Adipose tissue (tissue), 3 donors: Measurements from ENCODE around the gene TJP2. TPM values are rescaled to one million over a fixed set of nuclear protein-coding genes. Genes with fewer than 3 reads are reported as not detected.
"Not testable (repeated sequence)": the region's sequence is repeated elsewhere in the genome, so short reads cannot be mapped to it uniquely, and the experiment has no call there.

Experiments used
- H3K27ac ChIP-seq: one replicate; pipeline ENCODE4 v1.5.1; 2013; ENCODE audit warnings: low read depth, low read length
- WGBS, 3 donors: extraction: QIAGEN DNeasy Blood & Tissue Kit; methylation state at CpG; one replicate each; pipeline ENCODE4 v1.1.7; 2013; 5-methylcytosine and 5-hydroxymethylcytosine counted together
- polyA plus RNA-seq, 3 donors: library from polyadenylated mRNA; stranded (reverse); fragments of 200-250 nt; gene quantifications; one replicate each; pipeline ENCODE4 v1.2.3, GENCODE V29; 2013
- donor health status: healthy with polysubstance abuse.
- donor health status: Bipolar disorder and iron deficiency.
- donor health status: healthy.

TJP2 gene
- polyA plus RNA-seq, 3 donors, result 23.3 to 113 (median 35.4) TPM

DNA sequence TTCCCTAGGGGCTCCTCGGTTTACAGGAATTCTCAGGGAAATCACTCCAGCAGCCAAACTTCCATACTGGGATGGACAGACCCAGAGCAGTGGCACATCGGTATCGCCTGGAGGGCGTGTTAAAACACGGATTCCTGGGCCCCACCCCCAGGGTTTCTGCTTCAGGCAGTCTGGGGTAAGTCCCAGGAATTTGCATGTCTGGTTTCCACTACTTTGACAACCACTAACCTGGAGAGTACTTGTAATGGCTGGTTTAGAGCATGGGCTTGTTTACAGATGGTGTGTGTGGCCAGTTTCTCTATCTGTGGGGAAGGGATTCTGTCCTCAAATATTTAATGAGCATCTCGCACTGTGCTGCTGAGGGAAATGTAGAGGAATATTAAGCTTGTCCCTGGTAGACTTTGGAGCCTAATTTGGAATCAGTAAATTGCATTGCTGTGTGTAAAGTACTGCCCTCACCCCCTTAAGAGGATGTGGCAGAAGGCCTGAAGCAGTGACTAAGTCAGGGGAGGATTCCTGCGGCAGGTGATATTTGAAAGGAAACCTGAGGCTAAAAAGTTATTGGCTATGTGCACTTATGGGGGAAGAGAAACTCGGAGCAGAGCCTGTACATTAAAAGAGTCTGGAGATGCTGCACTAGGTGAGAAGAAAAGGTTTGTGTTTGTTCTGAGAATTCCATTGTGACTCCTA, 18.6 kb upstream of the TJP2 start:
- 85 to 92% (median 91%) methylated on average over 8 of the region's 8 CpGs for WGBS, 3 donors

GRCh38 chr9:69157751-69158466, 16.2 kb upstream of the TJP2 start:
- no peak overlapping the region for H3K27ac ChIP-seq
- WGBS, 3 donors, result 90 to 94% (median 91%) methylated on average over 8 of the region's 8 CpGs

More for the DNA sequence above, 18.6 kb upstream of the TJP2 start:
- no peak overlapping the region for H3K27ac ChIP-seq

- H3K27ac ChIP-seq, result no peak overlapping the region
- 74 to 83% (median 74%) methylated on average over 3 of the region's 3 CpGs for WGBS, 3 donors
Observed at GRCh38 chr9:69158471-69158870, 15.6 kb upstream of the TJP2 start.

DNA sequence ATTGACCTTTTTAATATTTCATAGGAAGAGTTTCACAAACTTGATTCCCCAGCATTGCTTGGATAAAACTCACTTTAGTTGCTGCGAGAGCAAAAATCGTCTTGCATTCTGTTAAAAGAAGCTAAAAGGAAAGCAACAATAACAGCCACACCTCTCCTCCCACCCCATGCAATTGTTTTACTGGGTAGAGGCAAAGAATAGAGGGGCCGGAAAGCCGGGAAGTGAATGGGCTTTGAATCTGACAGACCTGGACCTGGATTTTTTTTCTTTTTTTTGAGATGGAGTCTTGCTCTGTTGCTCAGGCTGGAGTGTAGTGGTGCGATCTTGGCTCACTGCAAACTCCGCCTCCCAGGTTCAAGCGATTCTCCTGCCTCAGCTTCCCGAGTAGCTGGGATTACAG, 9.5 kb upstream of the TJP2 start:
- 83 to 93% (median 89%) methylated on average over 8 of the region's 8 CpGs for WGBS, 3 donors
- H3K27ac ChIP-seq, result not testable (repeated sequence)

GRCh38 chr9:69165581-69165980, 8.5 kb upstream of the TJP2 start:
- WGBS, 3 donors, result 93 to 96% (median 93%) methylated on average over 6 of the region's 6 CpGs
- no peak overlapping the region for H3K27ac ChIP-seq

DNA sequence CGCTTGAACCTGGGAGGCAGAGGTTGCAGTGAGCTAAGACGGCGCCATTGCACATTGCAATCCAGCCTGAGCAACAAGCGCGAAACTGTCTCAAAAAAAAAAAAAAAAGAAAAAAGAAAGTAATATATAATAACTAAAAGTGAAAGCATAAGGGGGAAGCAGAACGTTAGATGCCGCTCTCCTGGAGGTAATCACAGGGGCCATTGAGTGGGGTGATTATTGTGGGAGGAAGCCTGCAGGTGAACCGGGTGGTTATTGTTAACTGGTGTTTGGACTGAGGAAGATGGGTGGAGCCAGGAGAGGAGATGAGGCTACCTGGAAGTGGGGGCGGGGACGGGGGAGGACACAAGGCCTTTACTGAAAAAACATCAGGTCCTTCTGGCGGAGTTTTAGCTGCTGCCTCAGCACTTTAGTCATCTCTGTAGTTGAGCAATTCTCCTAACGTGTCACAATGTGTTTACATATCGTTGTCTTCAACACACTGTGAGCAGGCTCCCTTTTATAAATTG, 5.3 kb upstream of the TJP2 start:
- H3K27ac ChIP-seq, result no peak overlapping the region
- WGBS, 3 donors, result 40 to 75% (median 62%) methylated on average over 13 of the region's 13 CpGs

DNA sequence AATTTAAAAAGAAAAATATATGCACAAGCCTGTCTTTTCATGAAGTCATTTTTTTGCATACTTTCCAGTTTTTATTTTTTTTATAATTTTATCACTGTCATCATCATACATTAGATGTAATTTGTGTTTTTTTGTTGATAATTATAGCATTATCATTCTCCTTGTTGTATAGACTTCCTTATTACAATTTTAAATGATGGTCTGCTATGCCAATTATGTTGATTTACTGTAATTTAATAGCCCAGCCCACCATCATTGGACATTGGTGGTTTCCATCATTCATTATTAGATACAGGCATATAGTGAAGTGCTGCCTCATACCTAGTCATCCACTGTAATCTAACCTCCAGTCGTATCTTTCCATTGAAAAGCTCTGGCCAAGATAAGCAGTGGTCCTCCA, 3.8 kb upstream of the TJP2 start:
- H3K27ac ChIP-seq, result no peak overlapping the region
- 73 to 78% (median 78%) methylated on average over 1 of the region's 1 CpG for whole genome bisulfite sequencing, 3 donors

- no peak overlapping the region for H3K27ac ChIP-seq
- WGBS, 3 donors, result 36 to 65% (median 41%) methylated on average over 7 of the region's 7 CpGs
Observed at GRCh38 chr9:69171049-69171448, 3.0 kb upstream of the TJP2 start.

DNA sequence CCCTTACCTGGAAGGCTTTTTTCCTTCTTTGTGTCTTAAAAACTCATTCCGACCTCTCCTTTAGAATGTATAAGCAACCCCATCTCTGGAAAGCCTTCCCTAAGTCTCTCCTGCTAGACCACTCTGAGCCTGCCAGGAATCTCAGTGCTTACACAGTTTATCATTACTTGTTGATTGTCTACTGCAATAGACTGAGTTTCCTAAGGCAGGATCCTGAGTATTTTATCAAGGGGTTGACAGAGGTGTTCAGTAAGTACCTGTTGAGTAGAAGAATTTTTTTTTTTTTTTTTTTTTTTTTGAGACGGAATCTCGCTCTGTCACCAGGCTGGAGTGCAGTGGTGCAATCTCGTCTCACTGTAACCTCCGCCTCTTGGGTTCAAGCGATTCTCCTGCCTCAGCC, 2.6 kb upstream of the TJP2 start:
- H3K27ac ChIP-seq, result no peak overlapping the region
- 93 to 96% (median 96%) methylated on average over 4 to 6 of the region's 6 CpGs for WGBS, 3 donors

DNA sequence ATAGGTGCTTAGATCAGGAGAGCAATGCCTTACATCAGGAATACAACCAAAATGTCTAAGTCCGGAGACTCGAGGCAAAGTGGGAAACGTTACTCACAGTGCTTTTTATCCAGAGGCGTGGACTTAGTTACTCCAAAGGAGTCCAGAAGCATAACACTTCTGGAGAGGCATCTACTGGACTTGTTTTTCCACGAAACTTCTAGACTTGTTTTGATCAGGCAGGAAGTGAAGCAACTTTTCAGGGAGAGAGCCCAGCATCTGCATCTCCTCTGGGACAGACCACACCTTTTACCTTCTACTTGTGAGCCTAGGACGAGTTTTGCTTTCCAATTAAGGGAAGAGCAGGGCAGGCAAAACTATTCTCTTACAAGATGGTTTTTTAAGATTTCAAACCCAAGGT, 1.2 kb upstream of the TJP2 start:
- 66 to 85% (median 66%) methylated on average over 6 of the region's 6 CpGs for WGBS, 3 donors
- no peak overlapping the region for H3K27ac ChIP-seq

DNA sequence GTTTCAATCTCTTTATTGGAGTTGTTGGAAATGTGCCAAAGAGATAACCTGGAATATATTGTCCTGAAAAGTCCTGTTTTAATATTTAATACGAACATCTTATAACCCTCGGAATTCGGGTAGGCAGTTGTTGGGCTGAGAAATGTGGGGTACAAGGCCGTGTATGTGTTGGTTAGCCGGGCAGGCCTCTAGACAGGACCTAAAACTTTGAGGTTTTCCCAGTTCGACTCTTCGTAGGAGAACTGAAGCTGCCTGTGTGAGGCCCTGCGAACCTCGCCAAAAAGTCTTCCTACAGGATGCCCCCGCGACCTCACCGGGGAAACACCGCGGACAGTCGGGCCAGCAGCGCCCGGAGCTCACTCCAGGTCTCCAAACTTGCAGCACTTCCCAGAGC, 583 bp upstream of the TJP2 start:
- 6 to 18% (median 11%) methylated on average over 15 to 17 of the region's 17 CpGs for WGBS, 3 donors
- H3K27ac ChIP-seq, result no peak overlapping the region

DNA sequence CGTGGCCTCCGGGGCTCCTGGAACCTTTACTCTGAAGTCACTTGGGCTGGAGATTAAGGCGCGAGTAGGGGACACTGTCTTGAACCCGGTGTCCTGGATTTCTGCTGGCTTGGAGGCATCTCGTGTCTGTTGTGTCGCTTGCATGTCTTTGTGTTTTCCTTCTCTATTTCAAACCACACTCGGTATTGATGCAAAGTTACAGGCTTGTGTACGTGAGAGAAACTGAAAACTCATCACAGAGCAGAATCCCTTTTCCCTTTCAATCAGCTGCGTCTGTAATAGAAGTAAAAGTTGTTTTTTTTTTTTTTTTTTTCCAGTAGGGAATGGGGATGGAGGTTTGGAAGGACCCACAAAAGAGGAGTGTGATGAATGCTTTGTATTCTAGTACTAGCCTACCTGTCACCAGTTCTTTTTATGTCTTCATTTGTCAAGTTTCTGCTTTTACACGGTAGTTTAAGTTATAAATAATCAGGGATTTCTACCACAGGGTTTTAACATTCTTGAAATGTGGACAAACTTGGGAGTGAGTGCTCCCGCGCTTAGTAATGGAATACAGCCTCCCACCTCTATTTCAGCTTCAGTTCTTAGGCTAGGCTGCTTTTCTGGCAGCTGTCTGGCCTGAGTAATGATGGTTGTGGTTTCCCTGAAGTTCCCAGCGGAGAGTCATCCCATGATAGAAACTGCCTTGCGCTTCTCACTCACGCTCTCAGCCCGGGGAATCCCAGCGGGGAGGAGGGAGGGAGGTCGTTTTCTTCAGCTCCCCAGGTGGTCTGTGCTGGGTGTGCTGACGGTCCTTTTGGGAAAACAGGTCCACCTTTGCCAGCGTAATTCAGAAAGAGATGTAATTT, 763 bp downstream of the TJP2 start:
- H3K27ac ChIP-seq, result no peak overlapping the region
- WGBS, 3 donors, result 9 to 39% (median 16%) methylated on average over 21 of the region's 21 CpGs

GRCh38 chr9:69175486-69175885, 1.4 kb downstream of the TJP2 start:
- 29 to 78% (median 39%) methylated on average over 8 of the region's 8 CpGs for WGBS, 3 donors
- H3K27ac ChIP-seq, result no peak overlapping the region

GRCh38 chr9:69176471-69177171, 2.5 kb downstream of the TJP2 start:
- 66 to 85% (median 77%) methylated on average over 9 of the region's 9 CpGs for WGBS, 3 donors
- no peak overlapping the region for H3K27ac ChIP-seq

GRCh38 chr9:69178583-69179011, 4.5 kb downstream of the TJP2 start:
- H3K27ac ChIP-seq, result no peak overlapping the region

DNA sequence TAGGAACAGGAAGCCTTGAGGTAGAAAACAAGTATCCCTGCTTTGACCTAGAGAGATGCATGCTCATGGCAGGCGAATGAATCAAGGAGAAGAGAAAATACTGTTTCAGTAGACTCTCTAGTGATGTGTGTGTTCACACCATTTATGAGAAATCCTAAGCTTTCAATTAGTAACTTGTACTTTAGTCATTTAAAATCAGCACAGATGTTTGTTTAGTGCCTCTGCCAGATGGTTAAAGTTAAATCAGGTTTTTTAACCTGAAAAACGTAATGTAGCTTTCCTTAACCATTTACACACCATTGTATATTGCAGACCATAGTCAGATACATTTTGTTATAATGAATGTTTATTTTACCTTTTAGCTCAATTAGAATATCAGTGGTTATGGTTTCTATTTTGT, 5.0 kb downstream of the TJP2 start:
- WGBS, 3 donors, result 17 to 67% (median 66%) methylated on average over 2 of the region's 2 CpGs
- H3K27ac ChIP-seq, result no peak overlapping the region

More at GRCh38 chr9:69178583-69179011, 4.5 kb downstream of the TJP2 start:
- WGBS, 3 donors, result 26 to 66% (median 51%) methylated on average over 3 of the region's 3 CpGs

GRCh38 chr9:69180200-69180599, 6.1 kb downstream of the TJP2 start:
- H3K27ac ChIP-seq, result no peak overlapping the region
- 53 to 84% (median 78%) methylated on average over 3 of the region's 3 CpGs for WGBS, 3 donors

DNA sequence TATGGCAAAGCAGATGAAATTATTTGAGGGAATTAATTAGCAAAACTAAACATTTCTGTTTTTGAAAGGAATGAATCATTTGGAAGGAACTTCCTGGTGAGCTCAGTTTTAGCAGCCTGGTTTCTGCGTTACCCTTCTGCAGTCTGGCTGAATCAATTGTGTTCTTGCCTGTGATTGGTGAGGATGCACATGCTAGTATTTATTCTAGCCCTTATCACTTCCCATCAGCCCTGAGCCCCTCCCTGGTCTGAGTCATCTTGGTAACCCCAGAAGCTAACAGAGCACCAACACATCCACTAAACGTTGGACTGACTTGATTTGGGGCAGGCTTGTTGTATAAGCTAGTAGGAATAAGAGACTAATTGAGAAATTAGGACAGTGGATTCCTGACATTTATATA, 6.6 kb downstream of the TJP2 start:
- 11 to 22% (median 21%) methylated on average over 2 of the region's 2 CpGs for WGBS, 3 donors

More for the DNA sequence above, 6.6 kb downstream of the TJP2 start:
- H3K27ac ChIP-seq, result no peak overlapping the region
